IPS-15b (cell line): ENCODE measurements around the gene GNB1L.

Source experiments
- H3K27me3 ChIP-seq: one replicate; pipeline ENCODE4 v1.6.1; 2013; ENCODE audit warnings: low read length; ENCODE audit not compliant: control insufficient read depth, insufficient read depth
- H3K36me3 ChIP-seq: one replicate; pipeline ENCODE4 v1.6.1; 2013; ENCODE audit warnings: low read length; ENCODE audit not compliant: control insufficient read depth, insufficient read depth
- H3K4me1 ChIP-seq: one replicate; pipeline ENCODE4 v1.6.1; 2013; ENCODE audit warnings: mild to moderate bottlenecking, low read length; ENCODE audit not compliant: control insufficient read depth, insufficient read depth
- H3K4me3 ChIP-seq: one replicate; pipeline ENCODE4 v1.5.1; 2013; ENCODE audit warnings: low read depth, low read length
- H3K9ac ChIP-seq: one replicate; pipeline ENCODE4 v1.6.1; 2013; ENCODE audit warnings: low read depth, mild to moderate bottlenecking, low read length
- H3K9me3 ChIP-seq: one replicate; pipeline ENCODE4 v1.6.1; 2013; ENCODE audit warnings: mild to moderate bottlenecking, low read length; ENCODE audit not compliant: control insufficient read depth, insufficient read depth

Gene GNB1L

DNA sequence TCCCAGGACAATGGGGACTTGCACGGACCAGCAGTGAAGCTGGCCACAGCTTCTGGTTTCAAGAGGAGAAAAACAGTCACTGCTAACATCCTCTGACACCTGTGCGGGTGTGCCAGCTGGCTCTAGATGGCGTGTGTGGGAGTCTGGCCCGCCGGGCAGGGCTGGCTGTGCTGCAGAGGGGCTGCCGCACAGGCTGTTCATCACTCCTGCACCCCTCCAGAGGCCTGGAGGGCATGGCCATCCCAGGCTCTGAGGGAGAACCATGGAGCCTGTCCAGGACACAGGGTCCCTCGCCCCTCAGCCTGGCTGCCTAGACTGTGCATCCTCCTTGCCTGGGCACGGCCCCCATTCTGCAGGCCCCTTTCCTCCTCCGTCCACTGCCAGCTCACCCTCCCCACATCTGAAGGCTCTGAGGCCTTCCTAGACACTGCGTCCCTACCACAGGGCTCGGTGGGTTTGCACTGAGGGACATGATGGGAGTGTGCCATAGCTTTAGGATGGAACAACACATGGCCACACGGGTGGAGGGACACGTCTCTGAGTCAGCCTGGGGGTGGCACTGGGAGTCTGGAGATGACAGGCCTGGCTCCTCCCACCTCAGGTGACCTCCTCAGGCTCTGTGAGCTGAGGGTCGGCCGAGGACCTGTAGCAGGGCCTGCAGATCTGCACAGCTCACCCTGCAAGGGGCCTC is 42.1 kb upstream of the GNB1L start:
- no peaks in the 10 kb centered on the region for H3K9me3 ChIP-seq
- peaks cover under 1% of the 10 kb centered on the region for H3K36me3 ChIP-seq
- no peak overlapping the region for H3K9ac ChIP-seq
- peaks cover 3% of the 10 kb centered on the region for H3K4me1 ChIP-seq
- no peaks in the 10 kb centered on the region for H3K27me3 ChIP-seq
- no peak overlapping the region for H3K4me3 ChIP-seq

GRCh38 chr22:19895160-19895849 is 40.6 kb upstream of the GNB1L start:
- Histone ChIP-seq H3K4me3 (no peak overlapping the region), H3K9ac (no peak overlapping the region), H3K27me3 (no peaks in the 10 kb centered on the region), H3K4me1 (peaks cover 4% of the 10 kb centered on the region), H3K9me3 (no peaks in the 10 kb centered on the region), H3K36me3 (peaks cover 2% of the 10 kb centered on the region)

- Histone ChIP-seq H3K9ac (no peak overlapping the region), H3K4me1 (peaks cover 4% of the 10 kb centered on the region), H3K4me3 (no peak overlapping the region), H3K9me3 (no peaks in the 10 kb centered on the region), H3K36me3 (peaks cover 2% of the 10 kb centered on the region), H3K27me3 (no peaks in the 10 kb centered on the region)
Observed at GRCh38 chr22:19893363-19893762, 38.7 kb upstream of the GNB1L start.

GRCh38 chr22:19892925-19893324 is 38.3 kb upstream of the GNB1L start:
- H3K4me3 ChIP-seq: no peak overlapping the region
- peaks cover 4% of the 10 kb centered on the region for H3K4me1 ChIP-seq
- no peaks in the 10 kb centered on the region for H3K27me3 ChIP-seq
- H3K9ac ChIP-seq: no peak overlapping the region
- H3K9me3 ChIP-seq: no peaks in the 10 kb centered on the region
- peaks cover 2% of the 10 kb centered on the region for H3K36me3 ChIP-seq

DNA sequence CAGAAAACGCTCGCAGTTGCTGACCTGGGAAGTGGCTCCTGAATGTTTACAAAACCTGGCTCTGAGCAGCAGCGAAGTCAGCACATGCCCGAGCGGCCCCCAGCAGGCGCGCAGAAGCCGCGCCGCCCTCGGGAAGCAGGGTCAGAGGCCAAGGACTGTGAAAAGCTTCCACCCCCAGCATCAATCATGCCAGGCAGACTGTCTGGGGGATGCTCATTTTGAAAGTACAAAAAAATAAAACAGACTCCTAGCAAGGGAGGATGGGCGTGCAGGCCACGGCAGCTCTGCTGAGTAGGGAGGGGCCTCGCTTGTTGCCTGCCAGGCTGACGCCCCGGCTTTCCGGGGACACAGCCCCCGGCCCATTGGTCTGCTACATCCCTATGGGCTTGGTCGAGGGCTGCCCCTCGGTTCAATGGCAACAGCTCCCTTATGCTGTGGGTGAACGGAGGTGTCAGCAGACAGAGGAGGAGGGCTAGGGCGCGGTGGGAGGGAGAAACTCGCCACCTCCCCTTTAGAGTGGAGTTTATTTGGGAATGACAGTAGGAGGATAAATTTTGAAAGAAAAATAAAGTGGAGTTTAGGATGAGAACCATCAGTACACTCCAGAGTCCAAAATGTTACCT is 37.7 kb upstream of the GNB1L start:
- H3K27me3 ChIP-seq: no peaks in the 10 kb centered on the region
- H3K9me3 ChIP-seq: no peaks in the 10 kb centered on the region
- no peak overlapping the region for H3K9ac ChIP-seq
- H3K36me3 ChIP-seq: peaks cover 2% of the 10 kb centered on the region
- H3K4me3 ChIP-seq: no peak overlapping the region
- peaks cover 4% of the 10 kb centered on the region for H3K4me1 ChIP-seq

GRCh38 chr22:19891317-19892256 is 36.9 kb upstream of the GNB1L start:
- H3K9ac ChIP-seq: no peak overlapping the region
- H3K36me3 ChIP-seq: peaks cover 2% of the 10 kb centered on the region
- H3K9me3 ChIP-seq: no peaks in the 10 kb centered on the region
- H3K4me3 ChIP-seq: no peak overlapping the region
- H3K27me3 ChIP-seq: no peaks in the 10 kb centered on the region
- H3K4me1 ChIP-seq: peaks cover 4% of the 10 kb centered on the region

- Histone ChIP-seq H3K9me3 (no peaks in the 10 kb centered on the region), H3K4me1 (peaks cover 4% of the 10 kb centered on the region), H3K9ac (no peak overlapping the region), H3K27me3 (no peaks in the 10 kb centered on the region), H3K4me3 (no peak overlapping the region), H3K36me3 (peaks cover 2% of the 10 kb centered on the region)
Observed at GRCh38 chr22:19890502-19891316, 36.0 kb upstream of the GNB1L start.

GRCh38 chr22:19889951-19890350 is 35.3 kb upstream of the GNB1L start:
- H3K4me1 ChIP-seq: peaks cover 4% of the 10 kb centered on the region
- H3K9me3 ChIP-seq: no peaks in the 10 kb centered on the region
- H3K4me3 ChIP-seq: no peak overlapping the region
- no peaks in the 10 kb centered on the region for H3K27me3 ChIP-seq
- no peak overlapping the region for H3K9ac ChIP-seq
- peaks cover 2% of the 10 kb centered on the region for H3K36me3 ChIP-seq

- H3K36me3 ChIP-seq: peaks cover 2% of the 10 kb centered on the region
- no peaks in the 10 kb centered on the region for H3K27me3 ChIP-seq
- peaks cover 4% of the 10 kb centered on the region for H3K4me1 ChIP-seq
- H3K9me3 ChIP-seq: no peaks in the 10 kb centered on the region
- H3K4me3 ChIP-seq: no peak overlapping the region
- H3K9ac ChIP-seq: no peak overlapping the region
Observed at GRCh38 chr22:19888131-19888746, 33.6 kb upstream of the GNB1L start.

DNA sequence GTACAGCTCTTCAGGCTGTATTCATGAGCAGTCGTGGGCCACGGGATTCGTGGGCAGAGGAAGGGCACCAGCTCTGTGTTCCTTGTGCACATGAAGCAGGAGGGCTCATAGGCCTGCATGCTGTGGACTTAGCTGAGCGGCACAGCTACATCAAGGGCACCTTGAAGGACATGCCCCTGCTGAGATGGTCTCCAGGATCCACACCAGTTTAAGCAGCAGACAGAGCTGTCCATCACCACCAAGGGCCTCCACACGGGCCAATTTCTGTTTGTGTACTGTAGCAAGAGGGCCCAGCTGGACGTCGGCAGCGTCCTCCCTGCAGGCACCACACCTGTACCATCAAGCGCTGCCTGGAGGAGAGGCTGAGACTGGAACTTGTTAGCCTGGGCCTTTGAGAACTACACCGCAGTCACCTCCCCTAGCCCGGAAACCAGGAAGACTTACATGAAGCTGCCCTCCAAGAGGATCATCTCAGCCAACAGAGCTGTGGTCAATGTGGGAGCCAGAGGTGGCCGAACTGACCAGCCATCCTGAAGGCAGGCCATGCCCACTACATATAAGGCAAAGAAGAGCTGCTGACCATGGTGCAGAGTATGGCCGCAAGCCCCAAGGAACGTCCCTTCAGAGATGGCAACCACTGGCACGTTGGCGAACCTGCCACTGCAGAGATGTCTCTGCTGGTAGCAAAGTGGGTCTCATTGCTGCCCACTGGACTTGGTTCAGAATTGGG is 32.7 kb upstream of the GNB1L start:
- H3K9ac ChIP-seq: no peak overlapping the region
- no peak overlapping the region for H3K4me3 ChIP-seq
- H3K9me3 ChIP-seq: no peaks in the 10 kb centered on the region
- H3K27me3 ChIP-seq: no peaks in the 10 kb centered on the region
- peaks cover 2% of the 10 kb centered on the region for H3K36me3 ChIP-seq
- H3K4me1 ChIP-seq: peaks cover 4% of the 10 kb centered on the region
